ENCODE measurements around the gene ACP5.

The ACP5 gene

GRCh38 chr19:11535792-11536595, 41.5 kb downstream of the ACP5 start:
- ChIA-PET POLR2A (interaction anchor here (0.6 to 1.4 kb wide), 4 partner anchors 16 to 69 kb away, joined by 3 to 5 read pairs (median 4); partner anchors contain the start of gene ELOF1), CTCF (interaction anchor here (0.5 to 1.3 kb wide), 14 partner anchors 8 to 1201 kb away, joined by 3 to 5 read pairs (median 3); no protein-coding TSS in a partner anchor)
- Histone ChIP-seq H3K9me3 (ENCODE audit: control insufficient read depth, insufficient read depth, low read depth, low read length) (no peaks in the 10 kb centered on the region), H3K4me1 (ENCODE audit: control insufficient read depth, insufficient read depth, low read length) (no peaks in the 10 kb centered on the region), H3K4me3 (ENCODE audit: low read depth, low read length) (peak overlapping the region; percentile 28), H3K36me3 (ENCODE audit: control insufficient read depth in 2 of 2, insufficient read depth in 1 of 2, low read length in 2 of 2) (no peaks in the 10 kb centered on the region), H3K27ac (ENCODE audit: extremely low read depth, low read depth, low read length) (no peak overlapping the region)
- TF ChIP-seq ZNF394 (tag by site-specific recombination; IDR thresholded peaks at IDR 0.05; ENCODE audit: borderline replicate concordance) = 0 out of 2 replicates have a peak, but pooled peaks have one; percentile 14
- TF ChIP-seq ZNF24 (tag by site-specific recombination; IDR thresholded peaks at IDR 0.05) = peak; percentile 75
- TF ChIP-seq ZNF513 (tag by site-specific recombination; IDR thresholded peaks at IDR 0.05) = no peak
- peak; percentile 44; the same call in 1 of the 2 replicates for TF ChIP-seq EGR2 (tag by site-specific recombination; IDR thresholded peaks at IDR 0.05; ENCODE audit: low read depth)
- 0 out of 2 replicates have a peak, but pooled peaks have one; percentile 19 for TF ChIP-seq ZSCAN18 (tag by site-specific recombination; IDR thresholded peaks at IDR 0.05)
- peak; percentile 87 for TF ChIP-seq KLF8 (tag by site-specific recombination; IDR thresholded peaks at IDR 0.05)
- TF ChIP-seq KLF1 (tag by site-specific recombination; IDR thresholded peaks at IDR 0.05) = peak; percentile 41; the same call in 1 of the 2 replicates
- TF ChIP-seq ZNF366 (tag by site-specific recombination; conservative IDR thresholded peaks at IDR 0.05) = peak; percentile 54
- TF ChIP-seq BCL11B (tag by site-specific recombination; IDR thresholded peaks at IDR 0.05; ENCODE audit: low read depth) = no peak
- 0 out of 2 replicates have a peak, but pooled peaks have one; percentile 16 for TF ChIP-seq REPIN1 (tag by site-specific recombination; IDR thresholded peaks at IDR 0.05; ENCODE audit: low read depth)
- peak; percentile 98 for TF ChIP-seq ZNF580 (tag by site-specific recombination; IDR thresholded peaks at IDR 0.05)
- TF ChIP-seq ZNF701 (tag by site-specific recombination; IDR thresholded peaks at IDR 0.05) = no peak
- peak; percentile 51; the same call in 1 of the 2 replicates for TF ChIP-seq ZSCAN5A (tag by site-specific recombination; IDR thresholded peaks at IDR 0.05)
- TF ChIP-seq ZNF2 (tag by site-specific recombination; IDR thresholded peaks at IDR 0.05) = 0 out of 2 replicates have a peak, but pooled peaks have one; percentile 49
- peak; percentile 82; the same call in 1 of the 2 replicates for TF ChIP-seq ZNF184 (tag by site-specific recombination; IDR thresholded peaks at IDR 0.05)
- 0 out of 2 replicates have a peak, but pooled peaks have one; percentile 18 for TF ChIP-seq IKZF3 (tag by site-specific recombination; IDR thresholded peaks at IDR 0.05)
- peak; percentile 82 for TF ChIP-seq SP3 (tag by site-specific recombination; IDR thresholded peaks at IDR 0.05)
- TF ChIP-seq GLIS1 (tag by site-specific recombination; IDR thresholded peaks at IDR 0.05) = peak; percentile 86
- TF ChIP-seq ZIC2 (tag by site-specific recombination; IDR thresholded peaks at IDR 0.05) = peak; percentile 48; the same call in 1 of the 2 replicates
- TF ChIP-seq ZXDB (tag by site-specific recombination; IDR thresholded peaks at IDR 0.05) = peak; percentile 54; the same call in 1 of the 2 replicates
- TF ChIP-seq ZNF768 (tag by site-specific recombination; IDR thresholded peaks at IDR 0.05) = peak; percentile 99; the same call in 1 of the 2 replicates
- TF ChIP-seq YY1 (tag by site-specific recombination; IDR thresholded peaks at IDR 0.05) = peak; percentile 12; the same call in 1 of the 2 replicates
- peak; percentile 32; the same call in 1 of the 2 replicates for TF ChIP-seq ZBTB8A (tag by site-specific recombination; IDR thresholded peaks at IDR 0.05)
- peak; percentile 48 for TF ChIP-seq ZNF692 (tag by site-specific recombination; IDR thresholded peaks at IDR 0.05)
- TF ChIP-seq KLF16 (tag by site-specific recombination; IDR thresholded peaks at IDR 0.05) = peak; percentile 88
- TF ChIP-seq ZNF639 (tag by site-specific recombination; IDR thresholded peaks at IDR 0.05) = no peak
- TF ChIP-seq ZNF777 (tag by site-specific recombination; IDR thresholded peaks at IDR 0.05; ENCODE audit: borderline replicate concordance) = 0 out of 2 replicates have a peak, but pooled peaks have one; percentile 19
- TF ChIP-seq ZNF132 (tag by site-specific recombination; IDR thresholded peaks at IDR 0.05; ENCODE audit: borderline replicate concordance) = no peak
